Limb (tissue), 2 donors: ENCODE data around the gene ADH1C.
A peak's percentile ranks its signal among the peaks of the same experiment; 100 is the strongest.

Source experiments
- DNase-seq, 2 donors: peaks; one replicate each; pipeline ENCODE4 v3.0.0-alpha.2; 2016; ENCODE audit errors: extremely low spot score in 2 of 2

ADH1C gene

DNA sequence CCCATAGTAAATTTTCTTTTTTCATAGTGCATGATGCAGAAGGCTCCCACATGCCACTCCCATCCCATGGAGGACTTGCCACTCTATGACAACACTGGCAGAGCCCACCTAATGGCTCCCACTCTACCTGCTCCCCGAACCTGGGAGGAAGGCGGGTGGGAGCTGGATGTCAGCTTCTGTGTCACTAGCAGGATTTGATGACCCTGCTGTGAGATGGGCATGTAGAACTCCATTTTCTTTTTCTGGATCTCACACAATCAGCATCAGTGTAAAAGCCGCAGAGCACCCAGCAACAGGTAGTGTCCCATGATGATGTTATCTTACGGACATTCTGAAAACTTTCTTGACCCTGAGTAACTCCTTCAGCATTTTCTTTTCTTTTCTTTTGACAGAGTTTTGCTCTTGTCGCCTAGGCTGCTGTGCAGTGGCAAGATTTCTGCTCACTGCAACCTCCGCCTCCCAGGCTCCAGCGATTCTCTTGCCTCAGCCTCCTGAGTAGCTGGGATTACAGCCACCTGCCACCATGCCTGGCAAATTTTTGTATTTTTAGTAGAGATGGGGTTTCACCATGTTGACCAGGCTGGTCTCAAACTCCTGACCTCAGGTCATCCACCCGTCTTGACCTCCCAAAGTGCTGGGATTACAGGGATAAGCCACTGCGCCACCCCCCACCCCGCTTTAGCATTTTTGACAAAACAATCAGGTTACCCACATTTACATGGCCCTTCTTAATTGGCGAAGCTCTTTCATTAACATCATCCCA is 46.7 kb downstream of the ADH1C start:
- no peak for DNase-seq

DNA sequence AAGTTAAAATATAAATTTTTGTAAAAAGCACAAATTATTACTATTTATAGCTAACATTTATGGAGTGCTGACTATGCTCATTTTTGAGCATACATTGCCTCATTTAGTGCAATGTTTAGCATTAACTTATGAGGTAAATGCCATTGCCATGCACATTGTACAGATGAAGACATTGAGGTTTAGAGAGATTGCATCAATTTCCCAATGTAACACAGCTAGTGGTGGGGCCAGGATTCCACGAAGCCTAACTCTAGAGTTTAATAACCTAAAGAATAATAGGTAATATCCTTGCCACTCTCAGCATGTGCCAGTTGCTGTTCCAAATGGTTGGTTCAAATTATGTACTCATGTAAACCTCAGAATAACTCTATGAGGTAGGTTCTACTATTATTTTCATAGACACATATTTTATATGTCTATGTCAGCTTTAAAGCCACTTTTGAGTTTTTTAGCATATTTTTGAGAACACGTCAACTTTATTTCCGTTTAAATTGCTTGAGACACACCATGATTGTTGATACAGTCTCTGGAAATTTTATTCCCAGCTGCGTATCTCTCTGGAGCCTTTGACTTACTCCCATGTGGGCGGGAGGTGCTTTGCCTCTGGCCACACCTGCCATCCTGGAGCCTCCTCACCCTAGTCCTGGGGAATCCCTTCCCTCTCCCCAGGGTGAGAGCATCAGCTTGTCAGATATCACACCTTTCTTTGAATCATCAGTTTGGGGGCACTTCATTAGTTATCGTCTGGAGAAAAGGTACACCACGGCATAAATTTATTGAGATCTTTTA is 51.0 kb downstream of the ADH1C start:
- no peak for DNase-seq

DNA sequence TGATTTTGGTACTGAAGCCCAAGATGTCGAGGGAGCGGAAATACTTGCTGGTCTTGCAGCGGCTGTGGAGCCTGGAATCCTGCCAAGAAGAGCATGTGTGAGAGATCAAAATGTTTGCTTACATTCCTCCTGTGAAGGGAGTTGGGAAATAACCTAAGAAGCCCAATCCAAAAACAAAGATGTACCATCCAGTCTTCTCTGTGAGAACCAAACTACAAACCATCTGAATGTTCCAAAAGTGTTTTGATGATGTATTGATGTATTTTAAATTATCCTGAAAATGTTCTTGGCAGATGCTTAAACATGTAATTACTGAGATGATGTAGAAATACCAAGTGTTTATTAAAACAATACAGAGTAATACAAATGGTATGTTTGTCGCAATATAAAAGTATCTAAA is 51.6 kb downstream of the ADH1C start:
- peak; percentile 71 to 87 for DNase-seq

DNA sequence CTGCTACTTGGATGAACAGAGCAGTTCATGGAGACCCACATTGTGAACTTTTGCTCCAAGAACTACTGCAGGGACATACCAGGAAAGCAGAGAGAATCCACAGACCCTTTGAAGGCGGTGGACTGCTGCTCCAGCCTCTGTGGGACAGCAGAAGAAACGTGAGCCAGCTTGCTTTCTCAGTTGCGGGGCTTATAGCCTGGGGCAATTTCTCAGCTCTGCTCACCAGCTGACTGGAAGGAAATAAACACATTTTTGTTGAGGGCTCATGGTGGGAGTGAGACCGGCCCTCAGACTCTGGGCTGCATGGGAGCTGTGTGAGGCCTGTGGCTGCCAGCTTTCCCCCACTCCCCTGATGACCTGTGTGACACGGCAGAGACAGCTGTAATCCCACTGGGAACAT is 59.2 kb downstream of the ADH1C start:
- DNase-seq = no peak

DNA sequence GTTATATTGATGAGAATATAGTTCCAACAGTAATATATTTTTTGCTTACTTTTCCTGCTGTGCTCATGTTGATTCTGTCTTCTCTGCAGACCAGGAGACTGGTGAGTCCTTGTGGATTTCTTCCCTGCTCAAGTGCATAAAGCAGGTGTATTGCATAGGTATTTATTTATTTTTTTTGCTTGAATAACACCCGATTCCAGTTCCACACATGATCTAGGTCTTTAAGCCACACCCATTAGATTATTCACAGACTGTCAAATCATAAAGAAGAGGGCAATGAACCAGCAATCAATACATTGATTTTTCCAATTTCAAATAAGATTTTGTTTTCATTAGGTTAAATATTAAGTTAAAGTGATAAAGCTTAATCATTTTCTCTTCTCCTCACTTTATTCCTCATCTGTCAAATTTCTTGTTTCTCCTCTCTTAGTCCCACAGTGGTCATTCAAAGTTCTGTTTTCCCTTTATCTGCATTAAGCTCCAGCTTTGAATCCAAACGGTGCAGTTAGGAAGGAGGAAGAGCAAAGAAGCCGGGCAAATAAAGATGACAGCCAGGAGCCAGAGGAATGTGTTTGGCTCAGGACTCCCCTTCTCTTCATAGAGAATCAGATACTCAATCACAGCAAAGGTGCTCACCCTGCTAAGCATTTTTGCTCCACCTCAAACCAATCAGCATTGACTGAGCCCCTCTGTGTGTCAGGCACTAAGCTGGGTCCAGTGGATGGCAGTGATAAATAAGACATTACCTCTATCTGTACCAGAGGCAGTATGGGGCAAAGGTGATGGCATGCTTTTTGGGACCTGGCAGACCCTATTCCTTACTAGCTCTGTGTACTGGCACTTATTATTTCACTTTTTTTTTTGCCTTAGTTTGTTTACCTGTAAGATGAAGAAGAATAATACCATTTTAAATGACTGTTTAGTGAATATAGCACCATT is 61.4 kb downstream of the ADH1C start, which contains the start of gene ADH1A:
Gene ADH1A, minus strand, starts transcription at position 138 of the 939 bp plus-strand sequence. Its CDS starts 71 bp downstream, at position 67.
- no peak for DNase-seq
